WTC11 (cell line): ENCODE data around the gene HINFP.

Experiments
- ELF4 ChIP-seq: sonication (generic); formaldehyde crosslinking; IDR thresholded peaks from 2 replicates; pipeline ENCODE4 v1.8.1; 2022; ENCODE audit warnings: low read depth, mild to moderate bottlenecking, moderate library complexity, missing genetic modification reagents
- FOXK1 ChIP-seq: sonication (generic); formaldehyde crosslinking; IDR thresholded peaks from 2 replicates; pipeline ENCODE4 v1.8.0; 2022; ENCODE audit warnings: mild to moderate bottlenecking, moderate library complexity, missing genetic modification reagents
- FOXP1 ChIP-seq: sonication (generic); formaldehyde crosslinking; IDR thresholded peaks from 2 replicates; pipeline ENCODE4 v1.8.0; 2022; ENCODE audit warnings: missing genetic modification reagents, mild to moderate bottlenecking, moderate library complexity, borderline replicate concordance
- NR1H2 ChIP-seq: sonication (generic); formaldehyde crosslinking; IDR thresholded peaks from 2 replicates; pipeline ENCODE4 v1.9.0; 2021; ENCODE audit warnings: mild to moderate bottlenecking, moderate library complexity, missing genetic modification reagents
- TCF7 ChIP-seq: sonication (generic); formaldehyde crosslinking; IDR thresholded peaks from 2 replicates; pipeline ENCODE4 v1.8.0; 2022; ENCODE audit warnings: mild to moderate bottlenecking, low read depth, missing genetic modification reagents, moderate library complexity
- TEAD4 ChIP-seq: sonication (generic); formaldehyde crosslinking; IDR thresholded peaks from 2 replicates; pipeline ENCODE4 v1.8.0; 2022; ENCODE audit warnings: mild to moderate bottlenecking, missing genetic modification reagents
- ZNF121 ChIP-seq: sonication (generic); formaldehyde crosslinking; IDR thresholded peaks from 2 replicates; pipeline ENCODE4 v1.8.0; 2023; ENCODE audit warnings: missing genetic modification reagents
- TF ChIP-seq, protein P1 (sequence below): fragments of 200-600 bp; IDR thresholded peaks from 2 replicates; pipeline ENCODE4 v1.8.0; 2022; ENCODE audit warnings: antibody characterized with exemption
- TF ChIP-seq, protein P2 (sequence below): sonication (generic); formaldehyde crosslinking; IDR thresholded peaks from 2 replicates; pipeline ENCODE4 v1.8.1; 2023; ENCODE audit warnings: mild to moderate bottlenecking, moderate library complexity, missing genetic modification reagents
- TF ChIP-seq, protein P3 (sequence below): sonication (generic); formaldehyde crosslinking; IDR thresholded peaks from 2 replicates; pipeline ENCODE4 v1.8.0; 2022; ENCODE audit warnings: mild to moderate bottlenecking, missing genetic modification reagents
- TF ChIP-seq, protein P4 (sequence below): sonication (generic); formaldehyde crosslinking; IDR thresholded peaks from 2 replicates; pipeline ENCODE4 v1.8.0; 2022; ENCODE audit warnings: mild to moderate bottlenecking, missing genetic modification reagents
- TF ChIP-seq, protein P5 (sequence below): sonication (generic); formaldehyde crosslinking; IDR thresholded peaks from 2 replicates; pipeline ENCODE4 v1.8.1; 2022; ENCODE audit warnings: mild to moderate bottlenecking, missing genetic modification reagents, moderate library complexity, borderline replicate concordance
- TF ChIP-seq, protein P6 (sequence below): sonication (generic); formaldehyde crosslinking; IDR thresholded peaks from 2 replicates; pipeline ENCODE4 v1.8.1; 2022; ENCODE audit warnings: low read depth, mild to moderate bottlenecking, moderate library complexity, missing genetic modification reagents, borderline replicate concordance

DNA sequence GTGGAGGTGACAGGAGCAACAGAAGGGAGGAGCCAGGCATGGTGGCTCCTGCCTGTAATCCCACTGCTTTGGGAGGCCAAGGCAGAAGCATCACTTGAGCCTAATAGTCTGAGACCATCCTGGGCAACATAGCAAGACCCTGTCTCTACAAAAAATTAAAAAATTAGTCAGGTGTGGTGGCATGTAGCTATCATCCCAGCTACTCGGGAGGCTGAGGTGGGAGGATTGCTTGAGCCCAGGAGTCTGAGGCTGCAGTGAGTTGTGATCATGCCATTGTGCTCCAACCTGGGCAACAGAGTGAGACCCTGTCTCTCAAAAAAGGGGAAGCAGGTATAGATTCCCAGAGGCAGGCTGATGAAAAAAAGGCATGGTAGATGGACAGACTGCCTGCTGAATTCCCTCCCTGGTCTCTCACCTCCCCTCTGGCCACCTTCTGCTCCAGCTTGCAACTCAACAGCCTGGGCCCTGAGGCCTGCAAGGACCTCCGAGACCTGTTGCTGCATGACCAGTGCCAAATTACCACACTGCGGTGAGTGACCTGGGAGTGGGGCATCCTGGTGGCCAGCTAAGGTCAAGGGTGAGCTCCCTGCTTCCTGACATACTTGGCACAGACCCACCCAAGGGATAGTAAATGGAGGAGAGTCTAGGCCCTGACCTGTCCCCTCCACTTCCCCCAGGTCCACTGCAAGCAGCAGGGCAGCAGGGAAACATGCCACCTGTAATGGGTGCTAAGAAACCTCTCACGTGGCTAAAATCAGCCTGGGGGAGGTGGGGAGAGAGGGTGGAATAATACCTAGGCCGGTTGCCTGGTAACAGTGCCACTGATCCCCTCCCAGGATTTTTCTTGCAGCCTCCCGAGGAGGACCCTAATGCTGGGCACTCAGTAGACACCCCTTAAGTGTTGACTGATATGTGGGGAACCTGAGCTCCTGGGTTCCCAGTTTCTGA is 59.6 kb downstream of the HINFP start:
- TF ChIP-seq TCF7 (no peak), ZNF121 (peak; percentile 42; the same call in 1 of the 2 replicates), TEAD4 (CRISPR knock-in tag) (no peak), NR1H2 (CRISPR knock-in tag) (no peak), ELF4 (CRISPR knock-in tag) (no peak), FOXK1 (CRISPR knock-in tag) (no peak), FOXP1 (CRISPR knock-in tag) (no peak)
- TF ChIP-seq, protein P1, sequence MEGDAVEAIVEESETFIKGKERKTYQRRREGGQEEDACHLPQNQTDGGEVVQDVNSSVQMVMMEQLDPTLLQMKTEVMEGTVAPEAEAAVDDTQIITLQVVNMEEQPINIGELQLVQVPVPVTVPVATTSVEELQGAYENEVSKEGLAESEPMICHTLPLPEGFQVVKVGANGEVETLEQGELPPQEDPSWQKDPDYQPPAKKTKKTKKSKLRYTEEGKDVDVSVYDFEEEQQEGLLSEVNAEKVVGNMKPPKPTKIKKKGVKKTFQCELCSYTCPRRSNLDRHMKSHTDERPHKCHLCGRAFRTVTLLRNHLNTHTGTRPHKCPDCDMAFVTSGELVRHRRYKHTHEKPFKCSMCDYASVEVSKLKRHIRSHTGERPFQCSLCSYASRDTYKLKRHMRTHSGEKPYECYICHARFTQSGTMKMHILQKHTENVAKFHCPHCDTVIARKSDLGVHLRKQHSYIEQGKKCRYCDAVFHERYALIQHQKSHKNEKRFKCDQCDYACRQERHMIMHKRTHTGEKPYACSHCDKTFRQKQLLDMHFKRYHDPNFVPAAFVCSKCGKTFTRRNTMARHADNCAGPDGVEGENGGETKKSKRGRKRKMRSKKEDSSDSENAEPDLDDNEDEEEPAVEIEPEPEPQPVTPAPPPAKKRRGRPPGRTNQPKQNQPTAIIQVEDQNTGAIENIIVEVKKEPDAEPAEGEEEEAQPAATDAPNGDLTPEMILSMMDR, result no peak
- TF ChIP-seq, protein P2, sequence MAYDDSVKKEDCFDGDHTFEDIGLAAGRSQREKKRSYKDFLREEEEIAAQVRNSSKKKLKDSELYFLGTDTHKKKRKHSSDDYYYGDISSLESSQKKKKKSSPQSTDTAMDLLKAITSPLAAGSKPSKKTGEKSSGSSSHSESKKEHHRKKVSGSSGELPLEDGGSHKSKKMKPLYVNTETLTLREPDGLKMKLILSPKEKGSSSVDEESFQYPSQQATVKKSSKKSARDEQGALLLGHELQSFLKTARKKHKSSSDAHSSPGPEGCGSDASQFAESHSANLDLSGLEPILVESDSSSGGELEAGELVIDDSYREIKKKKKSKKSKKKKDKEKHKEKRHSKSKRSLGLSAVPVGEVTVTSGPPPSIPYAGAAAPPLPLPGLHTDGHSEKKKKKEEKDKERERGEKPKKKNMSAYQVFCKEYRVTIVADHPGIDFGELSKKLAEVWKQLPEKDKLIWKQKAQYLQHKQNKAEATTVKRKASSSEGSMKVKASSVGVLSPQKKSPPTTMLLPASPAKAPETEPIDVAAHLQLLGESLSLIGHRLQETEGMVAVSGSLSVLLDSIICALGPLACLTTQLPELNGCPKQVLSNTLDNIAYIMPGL (CRISPR knock-in tag), result no peak
- TF ChIP-seq, protein P3, sequence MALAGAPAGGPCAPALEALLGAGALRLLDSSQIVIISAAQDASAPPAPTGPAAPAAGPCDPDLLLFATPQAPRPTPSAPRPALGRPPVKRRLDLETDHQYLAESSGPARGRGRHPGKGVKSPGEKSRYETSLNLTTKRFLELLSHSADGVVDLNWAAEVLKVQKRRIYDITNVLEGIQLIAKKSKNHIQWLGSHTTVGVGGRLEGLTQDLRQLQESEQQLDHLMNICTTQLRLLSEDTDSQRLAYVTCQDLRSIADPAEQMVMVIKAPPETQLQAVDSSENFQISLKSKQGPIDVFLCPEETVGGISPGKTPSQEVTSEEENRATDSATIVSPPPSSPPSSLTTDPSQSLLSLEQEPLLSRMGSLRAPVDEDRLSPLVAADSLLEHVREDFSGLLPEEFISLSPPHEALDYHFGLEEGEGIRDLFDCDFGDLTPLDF (CRISPR knock-in tag), result no peak
- TF ChIP-seq, protein P4, sequence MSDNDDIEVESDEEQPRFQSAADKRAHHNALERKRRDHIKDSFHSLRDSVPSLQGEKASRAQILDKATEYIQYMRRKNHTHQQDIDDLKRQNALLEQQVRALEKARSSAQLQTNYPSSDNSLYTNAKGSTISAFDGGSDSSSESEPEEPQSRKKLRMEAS (CRISPR knock-in tag), result no peak
- TF ChIP-seq, protein P5, sequence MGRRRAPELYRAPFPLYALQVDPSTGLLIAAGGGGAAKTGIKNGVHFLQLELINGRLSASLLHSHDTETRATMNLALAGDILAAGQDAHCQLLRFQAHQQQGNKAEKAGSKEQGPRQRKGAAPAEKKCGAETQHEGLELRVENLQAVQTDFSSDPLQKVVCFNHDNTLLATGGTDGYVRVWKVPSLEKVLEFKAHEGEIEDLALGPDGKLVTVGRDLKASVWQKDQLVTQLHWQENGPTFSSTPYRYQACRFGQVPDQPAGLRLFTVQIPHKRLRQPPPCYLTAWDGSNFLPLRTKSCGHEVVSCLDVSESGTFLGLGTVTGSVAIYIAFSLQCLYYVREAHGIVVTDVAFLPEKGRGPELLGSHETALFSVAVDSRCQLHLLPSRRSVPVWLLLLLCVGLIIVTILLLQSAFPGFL, result no peak
- TF ChIP-seq, protein P6, sequence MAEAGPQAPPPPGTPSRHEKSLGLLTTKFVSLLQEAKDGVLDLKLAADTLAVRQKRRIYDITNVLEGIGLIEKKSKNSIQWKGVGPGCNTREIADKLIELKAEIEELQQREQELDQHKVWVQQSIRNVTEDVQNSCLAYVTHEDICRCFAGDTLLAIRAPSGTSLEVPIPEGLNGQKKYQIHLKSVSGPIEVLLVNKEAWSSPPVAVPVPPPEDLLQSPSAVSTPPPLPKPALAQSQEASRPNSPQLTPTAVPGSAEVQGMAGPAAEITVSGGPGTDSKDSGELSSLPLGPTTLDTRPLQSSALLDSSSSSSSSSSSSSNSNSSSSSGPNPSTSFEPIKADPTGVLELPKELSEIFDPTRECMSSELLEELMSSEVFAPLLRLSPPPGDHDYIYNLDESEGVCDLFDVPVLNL (CRISPR knock-in tag), result no peak
